Glomerular visceral epithelial cell (primary cell): ENCODE data around the gene UBAC2.

Source experiments
- DNase-seq: peaks from one replicate; pipeline ENCODE4 v3.0.0-alpha.2; 2016; ENCODE audit errors: extremely low spot score

The UBAC2 gene

DNA sequence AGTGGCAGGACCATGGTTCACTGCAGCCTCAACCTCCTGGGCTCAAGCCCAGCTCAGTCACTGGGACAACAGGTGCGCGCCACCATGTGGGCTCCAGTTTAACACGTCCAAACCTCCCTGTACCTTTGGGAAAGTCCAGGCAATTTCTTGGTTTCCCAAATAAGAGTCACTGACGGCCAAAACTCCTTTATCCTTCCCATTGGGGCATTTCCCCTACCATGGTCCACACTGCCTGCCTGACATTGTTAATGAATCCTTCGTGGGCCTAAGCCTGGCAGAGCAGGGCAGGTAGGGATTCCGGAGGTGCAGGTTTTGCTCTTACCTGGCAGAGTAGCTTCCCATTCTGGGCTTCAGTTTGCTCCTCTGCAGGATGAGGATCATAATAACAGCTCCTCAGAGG, 234.5 kb downstream of the UBAC2 start:
- no peak for DNase-seq

DNA sequence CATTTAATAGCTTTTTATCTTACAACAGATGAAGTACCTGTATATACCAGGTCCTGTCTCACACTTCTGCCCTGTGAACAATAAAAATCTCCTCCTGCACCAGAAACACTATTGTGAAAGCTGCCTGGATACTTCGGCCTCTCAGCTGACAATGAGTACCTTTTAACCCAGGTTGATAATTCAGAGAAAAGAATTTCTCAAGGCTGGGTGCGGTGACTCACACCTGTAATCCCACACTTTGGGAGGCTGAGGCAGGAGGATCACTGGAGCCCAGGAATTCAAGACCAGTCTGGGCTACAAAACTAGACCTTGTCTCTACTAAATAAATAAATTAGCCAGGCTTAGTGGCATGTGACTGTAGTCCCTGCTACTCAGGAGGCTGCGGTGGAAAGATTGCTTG, 235.3 kb downstream of the UBAC2 start:
- no peak for DNase-seq
